GM18951 (cell line): ENCODE measurements around the gene PTGIR.

Source experiments
- POLR2A ChIP-seq: IDR thresholded peaks from 4 replicates; pipeline ENCODE4 v1.6.1; 2011; ENCODE audit warnings: mild to moderate bottlenecking; ENCODE audit not compliant: insufficient read length, insufficient read depth; ENCODE audit errors: extremely low read depth
- in situ Hi-C: fragments of 300-500 bp; cut with MboI; formaldehyde crosslinking; loops from one replicate; pipeline ENCODE4 v1.12.0; 2022; ENCODE audit warnings: low sequenced_read_pairs, mixed read lengths, inconsistent platforms; ENCODE audit not compliant: unreplicated experiment

PTGIR gene

DNA sequence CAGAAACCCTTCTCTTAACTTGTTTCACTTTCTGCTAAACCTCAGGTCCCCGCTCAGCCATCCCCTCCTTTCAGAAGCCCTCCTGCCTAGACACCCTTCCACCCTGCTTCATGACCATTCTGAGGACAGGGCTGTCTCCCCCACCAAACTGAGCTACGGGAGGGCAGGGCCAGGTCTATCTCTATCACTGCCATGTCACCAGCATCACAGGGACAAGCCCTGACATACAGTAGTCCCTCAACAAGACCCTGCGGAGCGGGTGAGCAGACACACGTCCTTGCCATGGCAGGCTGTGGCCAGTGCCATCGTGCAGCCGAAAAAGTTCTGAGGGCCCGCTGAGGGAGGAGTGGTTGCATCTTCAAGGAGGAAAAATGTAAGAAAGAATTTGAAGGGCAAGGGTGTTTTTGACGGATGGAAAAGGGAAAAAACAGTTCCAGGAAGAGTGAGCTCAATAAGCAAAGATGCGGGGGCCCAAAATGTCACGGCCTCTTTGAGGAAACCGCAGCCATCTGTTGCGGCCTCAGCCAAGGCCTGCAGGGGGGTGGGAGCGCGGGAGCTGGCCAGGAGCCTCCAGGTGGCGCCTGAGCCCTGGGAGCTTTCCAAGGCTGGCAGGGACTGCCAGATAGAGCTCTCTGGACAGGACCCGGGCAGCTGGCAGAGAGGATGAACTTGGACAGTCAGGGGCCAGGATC is 8.1 kb downstream of the PTGIR start:
- in situ Hi-C loops: no loop called here
- TF ChIP-seq POLR2A: no peak

DNA sequence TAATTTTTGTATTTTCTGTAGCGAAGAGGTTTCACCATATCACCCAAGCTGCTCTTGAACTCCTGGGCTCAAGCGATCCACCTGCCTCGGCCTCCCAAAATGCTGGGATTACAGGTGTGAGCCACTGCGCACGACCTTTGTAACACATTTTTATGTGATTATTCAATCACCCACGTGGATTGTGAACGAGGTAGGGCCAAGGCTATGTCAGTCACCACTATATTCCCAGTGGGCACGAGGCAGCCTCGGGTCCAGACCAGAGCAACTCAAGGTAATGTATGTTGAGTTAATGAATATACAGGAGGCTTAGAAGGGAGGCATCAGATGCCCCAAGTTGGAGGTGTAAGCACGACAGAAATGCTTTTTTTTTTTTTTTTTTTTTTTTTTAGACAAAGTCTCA is 8.9 kb downstream of the PTGIR start:
- TF ChIP-seq POLR2A: no peak
- in situ Hi-C loops: no loop called here

DNA sequence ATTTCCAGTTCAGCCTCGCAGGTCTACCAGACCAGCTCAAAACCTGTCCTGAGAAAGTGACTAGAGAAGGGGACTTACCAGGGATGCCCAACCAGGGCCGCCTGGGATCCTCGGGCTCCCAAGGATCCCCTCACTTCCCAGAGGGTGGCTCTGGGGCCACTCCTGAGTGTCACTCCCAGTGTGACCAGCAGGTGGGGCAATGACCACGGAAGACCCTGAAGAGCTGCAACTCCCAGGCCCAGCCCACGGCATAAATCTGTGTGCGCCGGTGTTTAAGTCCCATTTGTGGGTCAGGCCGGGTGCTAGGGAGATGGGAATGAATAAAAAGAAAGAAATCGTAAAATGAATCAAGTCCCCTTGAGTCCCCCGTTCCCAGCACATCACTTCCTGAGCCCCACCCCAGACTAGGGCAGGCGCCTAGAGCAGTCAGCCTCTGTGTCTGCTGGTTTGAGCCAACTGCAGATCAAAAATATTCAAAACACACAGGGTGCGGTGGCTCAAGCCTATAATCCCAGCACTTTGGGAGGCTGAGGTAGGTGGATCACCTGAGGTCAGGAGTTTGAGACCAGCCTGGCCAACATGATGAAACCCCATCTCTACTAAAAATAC is 10.7 kb downstream of the PTGIR start:
- no peak for TF ChIP-seq POLR2A
- in situ Hi-C loops: no loop called here

DNA sequence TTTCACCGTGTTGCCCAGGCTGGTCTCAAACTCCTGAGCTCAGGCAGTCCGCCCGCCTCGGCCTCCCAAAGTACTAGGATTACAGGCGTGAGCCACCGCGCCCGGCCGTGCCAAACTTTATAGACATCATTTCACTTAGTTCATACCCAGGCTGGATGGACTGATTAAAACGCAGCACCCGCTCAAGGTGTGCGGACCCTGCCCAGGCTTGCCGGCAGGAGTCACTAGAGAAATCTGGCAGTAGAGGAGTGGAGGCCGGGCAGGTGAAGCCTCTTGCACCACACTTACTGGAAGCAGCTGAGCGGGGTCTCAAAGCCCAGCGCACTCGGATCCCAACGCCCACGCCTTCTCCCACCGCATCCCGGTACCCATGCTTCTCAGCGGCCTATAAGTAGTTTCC is 11.4 kb downstream of the PTGIR start:
- no peak for TF ChIP-seq POLR2A
- in situ Hi-C loops: no loop called here

DNA sequence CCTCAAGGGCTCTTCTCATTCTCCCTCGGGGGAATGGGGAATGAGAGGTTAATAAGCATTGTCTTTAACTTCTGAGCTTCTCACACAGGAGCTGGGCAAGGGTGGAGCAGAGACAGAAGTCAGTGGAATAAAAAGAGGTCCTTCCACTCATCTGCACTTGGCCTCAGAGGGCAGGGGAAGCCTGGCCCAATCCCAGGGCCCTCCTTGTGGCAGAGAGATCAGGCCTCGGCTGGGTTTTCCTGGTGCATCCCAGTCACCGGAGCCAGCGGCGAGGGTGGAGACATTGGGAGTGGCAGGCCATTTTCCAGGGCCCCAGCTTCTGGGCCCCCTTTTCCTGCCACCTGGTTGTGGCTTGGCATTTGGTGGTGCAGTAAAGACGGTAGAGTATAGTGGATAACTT is 13.1 kb downstream of the PTGIR start:
- in situ Hi-C loops: no loop called here
- no peak for TF ChIP-seq POLR2A

DNA sequence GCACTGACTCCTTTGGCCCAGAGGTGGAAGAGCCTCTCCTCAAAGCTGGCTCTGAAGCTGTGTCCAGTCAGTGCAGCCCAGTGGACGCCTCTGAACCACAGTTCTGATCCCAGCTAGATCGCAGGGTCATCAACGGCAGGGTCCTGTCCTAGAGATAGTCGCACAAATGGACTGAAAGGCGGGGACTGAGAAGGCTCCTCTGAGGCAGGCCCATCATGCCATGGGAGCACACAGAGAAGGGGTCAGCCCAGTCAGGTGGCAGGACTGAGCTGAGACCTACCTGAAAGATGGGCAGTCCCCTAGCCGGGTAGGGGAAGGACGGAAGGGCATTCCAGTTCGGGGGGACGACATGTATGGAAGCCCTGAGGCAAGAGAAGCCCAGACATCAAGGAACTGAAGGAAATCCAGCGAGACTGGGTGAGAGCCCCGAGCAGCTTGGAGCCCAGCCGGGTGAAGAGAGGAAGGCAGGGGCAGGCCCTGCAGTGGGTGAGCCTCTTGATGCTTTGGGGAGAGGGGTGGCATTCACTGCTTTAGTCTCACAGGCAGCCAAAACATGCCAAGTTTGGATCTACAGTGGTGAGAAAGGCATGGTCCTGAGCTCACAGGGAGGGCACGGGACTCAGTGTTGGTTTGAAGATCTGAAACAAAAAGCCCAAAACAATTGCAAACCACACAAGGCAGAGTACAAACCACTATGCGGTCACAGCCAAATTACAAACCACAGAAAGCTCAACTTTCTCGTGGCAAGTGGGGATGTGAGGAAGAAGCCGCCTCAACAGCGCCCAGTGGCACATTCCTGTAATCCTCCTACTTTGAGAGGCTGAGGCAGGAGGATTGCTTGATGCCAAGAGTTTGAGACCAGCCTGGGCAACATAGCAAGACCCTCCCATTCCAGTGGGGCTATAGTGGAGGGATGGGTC is 13.8 kb downstream of the PTGIR start:
- TF ChIP-seq POLR2A: no peak
- in situ Hi-C loops: no loop called here

DNA sequence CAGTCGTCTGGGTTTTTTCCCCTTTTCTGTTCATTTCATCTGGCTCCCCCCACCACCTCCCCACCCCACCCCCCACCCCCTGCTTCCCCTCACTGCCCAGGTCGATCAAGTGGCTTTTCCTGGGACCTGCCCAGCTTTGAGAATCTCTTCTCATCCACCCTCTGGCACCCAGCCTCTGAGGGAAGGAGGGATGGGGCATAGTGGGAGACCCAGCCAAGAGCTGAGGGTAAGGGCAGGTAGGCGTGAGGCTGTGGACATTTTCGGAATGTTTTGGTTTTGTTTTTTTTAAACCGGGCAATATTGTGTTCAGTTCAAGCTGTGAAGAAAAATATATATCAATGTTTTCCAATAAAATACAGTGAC is 14.5 kb downstream of the PTGIR start:
- TF ChIP-seq POLR2A: no peak
- in situ Hi-C loops: no loop called here

DNA sequence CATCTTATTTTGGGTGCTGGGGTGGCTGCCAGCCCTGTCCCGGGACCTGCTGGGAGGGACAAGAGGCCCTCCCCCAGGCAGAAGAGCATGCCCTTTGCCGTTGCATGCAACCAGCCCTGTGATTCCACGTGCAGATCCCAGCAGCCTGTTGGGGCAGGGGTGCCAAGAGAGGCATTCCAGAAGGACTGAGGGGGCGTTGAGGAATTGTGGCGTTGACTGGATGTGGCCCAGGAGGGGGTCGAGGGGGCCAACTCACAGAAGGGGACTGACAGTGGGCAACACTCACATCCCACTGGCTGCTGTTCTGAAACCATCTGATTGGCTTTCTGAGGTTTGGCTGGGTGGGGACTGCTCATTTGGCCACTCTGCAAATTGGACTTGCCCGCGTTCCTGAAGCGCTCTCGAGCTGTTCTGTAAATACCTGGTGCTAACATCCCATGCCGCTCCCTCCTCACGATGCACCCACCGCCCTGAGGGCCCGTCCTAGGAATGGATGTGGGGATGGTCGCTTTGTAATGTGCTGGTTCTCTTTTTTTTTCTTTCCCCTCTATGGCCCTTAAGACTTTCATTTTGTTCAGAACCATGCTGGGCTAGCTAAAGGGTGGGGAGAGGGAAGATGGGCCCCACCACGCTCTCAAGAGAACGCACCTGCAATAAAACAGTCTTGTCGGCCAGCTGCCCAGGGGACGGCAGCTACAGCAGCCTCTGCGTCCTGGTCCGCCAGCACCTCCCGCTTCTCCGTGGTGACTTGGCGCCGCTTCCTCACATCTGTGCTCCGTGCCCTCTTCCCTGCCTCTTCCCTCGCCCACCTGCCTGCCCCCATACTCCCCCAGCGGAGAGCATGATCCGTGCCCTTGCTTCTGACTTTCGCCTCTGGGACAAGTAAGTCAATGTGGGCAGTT is 15.1 kb downstream of the PTGIR start:
- peak; percentile 14 for TF ChIP-seq POLR2A
- in situ Hi-C loops: no loop called here

DNA sequence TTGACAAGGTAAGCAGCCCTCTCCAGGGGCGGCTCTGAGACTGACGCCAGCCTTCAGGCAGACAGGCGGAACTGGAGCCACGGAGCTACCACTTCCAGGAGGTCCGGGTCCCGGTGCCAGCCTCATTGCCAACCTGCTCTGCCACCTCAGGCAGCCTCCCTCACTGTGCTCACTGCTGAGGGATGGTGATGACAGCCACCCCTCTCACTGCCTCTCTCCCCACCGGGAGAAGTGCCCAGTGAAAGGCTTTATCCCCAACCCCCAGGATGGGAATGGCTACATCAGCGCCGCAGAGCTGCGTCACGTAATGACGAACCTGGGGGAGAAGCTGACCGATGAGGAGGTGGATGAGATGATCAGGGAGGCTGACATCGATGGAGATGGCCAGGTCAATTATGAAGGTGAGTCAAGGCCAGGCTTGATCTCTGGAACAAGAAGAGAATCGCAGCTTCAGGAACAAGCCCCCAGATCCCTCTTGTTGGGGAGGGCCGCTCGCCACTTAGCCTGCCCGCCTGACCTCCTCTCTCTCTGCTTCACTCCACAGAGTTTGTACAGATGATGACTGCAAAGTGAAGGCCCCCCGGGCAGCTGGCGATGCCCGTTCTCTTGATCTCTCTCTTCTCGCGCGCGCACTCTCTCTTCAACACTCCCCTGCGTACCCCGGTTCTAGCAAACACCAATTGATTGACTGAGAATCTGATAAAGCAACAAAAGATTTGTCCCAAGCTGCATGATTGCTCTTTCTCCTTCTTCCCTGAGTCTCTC is 16.1 kb downstream of the PTGIR start:
- in situ Hi-C loops: no loop called here
- no peak for TF ChIP-seq POLR2A

DNA sequence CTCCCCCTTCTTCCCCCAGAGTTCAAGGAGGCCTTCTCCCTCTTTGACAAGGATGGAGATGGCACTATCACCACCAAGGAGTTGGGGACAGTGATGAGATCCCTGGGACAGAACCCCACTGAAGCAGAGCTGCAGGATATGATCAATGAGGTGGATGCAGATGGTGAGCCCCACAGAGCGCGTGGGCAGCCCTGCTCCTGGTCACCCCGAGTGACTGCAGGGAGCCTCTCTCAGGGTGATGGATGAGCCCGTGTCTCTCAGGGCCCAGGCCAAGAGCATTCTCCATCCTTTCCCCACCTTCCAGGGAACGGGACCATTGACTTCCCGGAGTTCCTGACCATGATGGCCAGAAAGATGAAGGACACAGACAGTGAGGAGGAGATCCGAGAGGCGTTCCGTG is 16.7 kb downstream of the PTGIR start:
- in situ Hi-C loops: no loop called here
- no peak for TF ChIP-seq POLR2A

DNA sequence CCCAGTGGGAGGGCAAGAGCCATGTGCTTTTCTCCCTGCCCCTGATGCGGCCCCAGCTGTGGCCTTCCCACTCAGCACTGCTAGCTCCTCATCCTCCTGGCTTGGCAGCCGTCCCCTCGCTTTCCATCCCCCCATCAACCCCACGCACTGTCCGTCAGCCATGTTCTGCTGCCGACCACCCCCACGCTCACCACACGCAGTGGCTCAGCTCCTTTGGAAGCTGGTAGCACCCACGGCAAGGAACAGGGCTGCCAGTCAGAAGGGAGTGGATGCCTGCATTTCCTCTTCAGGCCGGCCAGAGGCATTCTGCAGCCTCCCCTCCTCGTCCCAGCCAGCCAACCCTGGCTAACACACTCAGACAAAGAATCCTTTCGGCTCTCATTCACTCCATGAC is 17.4 kb downstream of the PTGIR start:
- in situ Hi-C loops: no loop called here

DNA sequence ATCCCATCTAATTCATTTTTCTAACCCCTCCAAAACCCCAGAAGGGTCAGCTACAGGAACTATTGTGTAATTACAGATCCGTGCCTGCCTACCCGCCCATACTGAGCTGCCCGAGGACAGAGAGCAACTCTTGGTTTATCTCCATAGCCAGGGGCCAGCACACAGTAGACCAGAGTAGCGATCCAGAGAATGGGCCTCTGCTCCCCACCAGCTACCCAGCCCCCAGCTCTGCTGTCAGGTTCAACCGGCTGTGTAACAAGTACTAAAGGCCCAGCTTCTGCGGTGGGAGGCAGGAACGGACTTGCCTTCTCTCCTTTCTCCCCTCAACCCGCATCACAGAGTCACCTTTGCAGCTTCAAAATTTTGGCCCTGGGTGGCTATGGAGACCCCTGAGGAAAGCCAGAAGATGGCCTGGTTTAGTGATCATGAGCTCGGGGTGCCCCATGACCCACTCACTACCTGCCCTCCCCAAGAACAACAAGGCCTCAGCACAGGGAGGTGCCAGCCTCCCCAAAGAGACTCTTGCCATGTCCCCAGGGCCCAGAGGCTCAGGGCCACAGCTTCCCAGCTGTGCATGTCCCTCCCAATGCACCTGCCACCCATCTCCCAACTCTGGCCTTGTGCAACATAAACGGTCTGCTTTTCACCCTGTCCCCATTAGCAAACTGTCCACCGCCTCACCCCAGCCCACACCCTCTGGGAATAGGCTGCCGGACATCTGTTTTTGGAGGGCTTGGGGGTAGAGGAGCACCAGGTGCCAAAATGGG is 18.0 kb downstream of the PTGIR start:
- no peak for TF ChIP-seq POLR2A
- in situ Hi-C loops: no loop called here

More for the DNA sequence above, 17.4 kb downstream of the PTGIR start:
- TF ChIP-seq POLR2A: no peak

DNA sequence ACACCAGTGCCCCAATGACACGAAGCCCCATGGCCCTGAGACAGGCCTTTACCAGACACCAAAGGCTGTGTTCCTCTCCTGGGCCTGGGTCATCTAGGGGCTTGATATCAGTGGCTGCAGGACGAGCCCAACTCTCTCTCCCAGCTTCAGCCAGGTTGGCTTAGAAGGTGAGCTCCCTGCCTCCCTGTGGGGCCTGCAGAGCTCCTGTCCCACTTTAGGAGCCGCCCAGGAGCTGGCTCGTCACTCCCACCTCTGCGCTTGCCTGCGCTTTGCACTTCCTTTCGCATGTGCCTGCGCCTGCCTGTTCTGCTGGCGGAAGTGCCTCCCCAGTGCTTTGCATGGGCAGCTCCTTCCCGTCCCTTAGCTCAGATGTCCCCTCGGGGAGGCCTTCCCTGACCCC is 18.9 kb downstream of the PTGIR start:
- in situ Hi-C loops: no loop called here
- no peak for TF ChIP-seq POLR2A
